Fibroblast of mammary gland (primary cell): ENCODE data around the gene NINJ1.

Experiments used
- DNase-seq: peaks from one replicate; pipeline ENCODE4 v3.0.0-alpha.2; 2010; ENCODE audit warnings: low read depth
- H3K4me3 ChIP-seq: 2 replicates; pipeline ENCODE4 v1.5.1; 2011; ENCODE audit warnings: low read depth, mild to moderate bottlenecking, low read length, moderate library complexity; ENCODE audit not compliant: control insufficient read depth
- CTCF ChIP-seq: conservative IDR thresholded peaks from 2 replicates; pipeline ENCODE4 v1.5.1; 2011; ENCODE audit warnings: low read depth, low read length, inconsistent platforms; ENCODE audit not compliant: control insufficient read depth, insufficient read depth

The NINJ1 gene

DNA sequence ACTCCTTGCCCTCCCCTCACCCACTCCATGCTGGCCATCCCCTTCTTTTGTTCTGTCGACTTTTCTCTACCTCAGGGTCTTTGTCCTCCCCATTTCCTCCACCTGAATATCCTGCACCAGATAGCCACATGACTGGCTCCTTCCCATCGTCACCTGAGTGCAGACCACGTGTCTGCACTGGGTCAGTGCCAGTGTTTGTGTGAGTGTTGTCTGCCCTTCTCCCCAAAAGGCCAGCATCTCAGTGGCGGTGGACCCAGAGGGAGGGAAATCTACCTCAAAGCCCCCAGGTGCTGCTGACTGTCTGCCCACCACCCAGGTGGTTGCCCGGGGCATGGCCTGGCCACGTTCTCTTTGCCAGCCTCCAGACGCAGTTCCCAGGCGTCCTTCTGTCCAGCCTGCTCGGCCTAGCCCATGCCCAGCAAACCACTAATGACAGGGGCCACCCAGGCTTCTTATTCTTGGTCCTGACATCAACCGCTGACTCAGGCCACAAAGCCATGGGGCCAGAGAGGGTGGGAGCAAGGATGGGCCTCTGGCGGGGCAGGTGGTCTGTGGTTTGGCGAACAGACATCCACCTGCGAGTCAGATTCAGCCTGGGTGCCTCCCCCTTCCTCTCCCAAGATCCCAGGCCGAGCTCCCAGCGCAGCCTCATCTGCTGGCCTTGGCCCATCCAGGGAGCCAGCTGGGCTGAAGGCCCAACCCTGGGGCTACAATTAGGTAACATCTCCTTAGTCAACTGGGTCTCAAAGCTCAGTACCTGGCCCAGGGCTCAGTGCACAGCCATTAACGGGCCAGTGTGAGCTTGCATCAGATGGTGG lies 5.5 kb upstream of the NINJ1 start:
- H3K4me3 ChIP-seq, result no peak overlapping the region
- TF ChIP-seq CTCF, result no peak
- no peak for DNase-seq

DNA sequence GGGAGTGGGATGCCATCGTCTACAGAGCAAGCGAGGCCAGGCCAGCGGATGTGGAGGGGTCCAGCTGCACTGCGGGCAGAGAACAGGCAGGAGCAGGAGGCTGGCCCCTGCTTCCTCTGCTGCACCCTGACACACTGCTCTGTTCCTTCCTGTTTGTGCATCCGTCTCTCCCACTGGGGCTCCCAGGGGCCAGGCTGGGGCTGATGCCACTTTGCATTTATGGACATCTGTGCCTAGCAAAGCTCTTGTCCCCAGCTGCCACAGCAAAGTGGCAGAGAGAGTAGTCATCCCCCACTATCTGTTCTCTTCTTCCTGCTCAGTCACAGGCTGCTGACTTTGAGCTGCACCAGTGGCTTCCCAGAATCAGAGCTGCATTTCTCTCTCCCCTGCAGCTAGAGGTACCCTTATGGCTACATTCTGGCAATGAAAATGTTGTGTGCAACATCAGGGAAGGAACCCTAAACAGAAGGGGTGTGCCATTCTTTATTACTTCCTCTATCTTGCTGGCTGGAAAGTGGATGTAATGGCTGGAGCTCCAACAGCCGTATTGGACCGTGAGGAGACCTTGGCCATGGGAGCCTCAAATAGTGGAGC lies 4.2 kb upstream of the NINJ1 start:
- no peak for DNase-seq
- TF ChIP-seq CTCF, result no peak
- H3K4me3 ChIP-seq, result no peak overlapping the region

DNA sequence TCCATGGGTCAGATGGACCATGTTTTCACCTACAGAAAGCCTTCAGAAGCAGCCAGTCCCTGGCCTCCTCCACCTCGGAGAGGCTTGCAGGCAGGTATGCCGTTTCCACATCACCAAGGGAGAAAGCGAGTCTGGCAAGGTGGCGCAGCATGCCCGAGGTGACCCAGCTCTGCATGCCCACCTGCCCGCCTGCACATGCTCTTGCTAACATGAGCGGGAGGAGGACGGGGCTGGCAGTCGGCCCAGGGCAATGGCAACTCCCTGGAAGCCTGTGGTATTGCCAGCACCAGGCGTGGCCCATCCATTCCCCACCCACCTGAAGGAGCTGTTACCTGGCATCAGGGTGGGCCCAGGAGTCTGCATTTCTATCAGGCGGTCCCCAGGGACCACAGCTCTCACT lies 3.3 kb upstream of the NINJ1 start:
- no peak for DNase-seq
- H3K4me3 ChIP-seq, result no peak overlapping the region
- no peak for TF ChIP-seq CTCF

DNA sequence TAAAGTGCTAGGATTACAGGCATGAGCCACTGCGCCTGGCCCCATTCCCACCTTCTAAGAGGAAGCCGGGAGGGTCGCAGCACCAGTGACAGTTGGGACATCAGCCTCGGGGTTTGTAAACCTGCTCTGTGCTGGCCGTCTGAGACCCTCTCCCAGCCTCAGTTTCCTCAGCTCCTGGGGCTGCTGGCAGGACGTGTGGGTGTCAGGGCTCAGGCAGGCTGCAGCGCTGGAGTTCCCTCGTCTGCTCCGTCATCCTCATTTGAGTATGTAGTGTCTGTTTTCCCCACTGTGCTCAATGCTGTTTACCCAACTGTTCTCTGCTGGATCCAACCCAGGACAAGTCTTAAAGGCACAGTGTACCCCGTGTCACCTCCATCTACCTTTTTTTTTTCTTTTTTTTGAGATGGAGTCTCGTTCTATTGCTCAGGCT lies 2.0 kb upstream of the NINJ1 start:
- peak; percentile 51 for DNase-seq
- no peak for TF ChIP-seq CTCF

DNA sequence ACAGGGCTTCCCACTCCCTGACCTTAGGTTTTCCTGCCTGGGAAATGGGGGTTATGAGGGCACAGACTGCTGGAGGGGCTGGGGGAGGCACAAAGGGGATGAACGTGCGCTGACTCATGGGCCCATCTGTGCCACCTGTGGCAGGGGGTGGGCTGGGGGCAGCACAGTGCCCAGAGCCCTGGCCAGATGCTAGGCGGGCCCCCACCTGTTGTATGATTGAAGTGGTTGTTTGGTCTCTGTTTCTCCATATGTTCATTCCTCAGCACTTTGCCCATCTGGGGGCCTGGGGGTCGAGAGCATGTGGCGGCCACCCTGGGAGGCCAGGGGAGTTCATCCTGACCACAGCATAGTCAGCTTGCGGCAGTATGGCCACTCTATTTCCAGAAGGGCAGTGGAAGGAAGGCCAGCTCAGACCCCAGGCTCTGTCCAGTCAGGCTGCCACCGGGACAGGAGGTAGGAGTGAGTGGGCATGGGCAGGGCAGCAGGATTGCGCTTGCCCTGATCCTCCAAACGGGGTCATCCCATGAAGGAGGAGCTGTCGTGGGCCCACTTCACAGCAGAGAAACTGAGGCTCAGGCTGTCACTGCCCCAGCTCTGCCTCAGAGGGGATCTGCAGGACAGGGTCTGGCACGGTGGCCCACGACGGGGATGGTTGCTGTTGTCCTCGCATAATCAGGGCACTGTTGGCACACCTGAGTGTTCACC lies 841 bp upstream of the NINJ1 start:
- no peak for TF ChIP-seq CTCF

More for the DNA sequence above, 2.0 kb upstream of the NINJ1 start:
- H3K4me3 ChIP-seq, result no peak overlapping the region

GRCh38 chr9:93133681-93134014 lies 403 bp downstream of the NINJ1 start:
- H3K4me3 ChIP-seq, result peak overlapping the region; percentile 57
- peak; percentile 81 for DNase-seq
- no peak for TF ChIP-seq CTCF

More for the DNA sequence above, 841 bp upstream of the NINJ1 start:
- peak overlapping the region; percentile 47 for H3K4me3 ChIP-seq
- DNase-seq, result no peak
